Stimulated activated CD4-positive, alpha-beta T cell treated with anti-CD3 and anti-CD28 coated beads, Interleukin-15, amount 100 ng/mL, for 48 hours (primary cell): Measurements from ENCODE around the gene ATG16L2.
A peak's percentile ranks its signal among the peaks of the same experiment; 100 is the strongest.
"Not testable (repeated sequence)": the region's sequence is repeated elsewhere in the genome, so short reads cannot be mapped to it uniquely, and the experiment has no call there.

Experiments used
- DNase-seq, 2 donors: peaks; one replicate each; pipeline ENCODE4 v3.0.0-alpha.2; 2020; ENCODE audit warnings: low read depth in 2 of 2

ATG16L2 gene

GRCh38 chr11:72802822-72803221 lies 11.4 kb upstream of the ATG16L2 start:
- no peak for DNase-seq

GRCh38 chr11:72805216-72805615 lies 9.0 kb upstream of the ATG16L2 start:
- DNase-seq, result no peak

- not testable (repeated sequence) for DNase-seq
These were observed 7.8 kb upstream of the ATG16L2 start for GRCh38 chr11:72806378-72806777.

- DNase-seq, result no peak
These were observed 7.1 kb upstream of the ATG16L2 start for GRCh38 chr11:72807021-72807693.

- DNase-seq, result no peak
These were observed 6.4 kb upstream of the ATG16L2 start for GRCh38 chr11:72807792-72808191.

GRCh38 chr11:72808331-72808798 lies 5.8 kb upstream of the ATG16L2 start:
- DNase-seq, result no peak

- not testable (repeated sequence) for DNase-seq
These were observed 2.5 kb upstream of the ATG16L2 start for GRCh38 chr11:72811686-72812085.

- no peak for DNase-seq
These were observed 1.6 kb upstream of the ATG16L2 start for GRCh38 chr11:72812604-72812966.

- DNase-seq, result peak; percentile 72 to 74
These were observed 1.1 kb upstream of the ATG16L2 start for GRCh38 chr11:72812967-72813739.

GRCh38 chr11:72813740-72814285 lies 398 bp upstream of the ATG16L2 start:
- peak; percentile 64 to 74 for DNase-seq

GRCh38 chr11:72815110-72815618 lies 953 bp downstream of the ATG16L2 start:
- DNase-seq, result no peak

- no peak for DNase-seq
These were observed 2.3 kb downstream of the ATG16L2 start for GRCh38 chr11:72816404-72816990.

- DNase-seq, result no peak
These were observed 3.8 kb downstream of the ATG16L2 start for GRCh38 chr11:72817966-72818365.

GRCh38 chr11:72818971-72819370 lies 4.8 kb downstream of the ATG16L2 start:
- no peak for DNase-seq

GRCh38 chr11:72820439-72821139 lies 6.4 kb downstream of the ATG16L2 start:
- no peak for DNase-seq

GRCh38 chr11:72821221-72821919 lies 7.2 kb downstream of the ATG16L2 start:
- DNase-seq, result no peak

- DNase-seq, result peak; percentile 48 to 84
These were observed 7.9 kb downstream of the ATG16L2 start for GRCh38 chr11:72821920-72822799.

- DNase-seq, result no peak
These were observed 9.0 kb downstream of the ATG16L2 start for GRCh38 chr11:72823105-72823804.

GRCh38 chr11:72824020-72824419 lies 9.8 kb downstream of the ATG16L2 start:
- no peak for DNase-seq
